ENCODE results near the gene ZBTB11. TPM values are rescaled to one million over a fixed set of nuclear protein-coding genes. Genes with fewer than 3 reads are reported as not detected.

ZBTB11 gene
- total and polyA plus RNA-seq, 2 of the 13 experiments (the other 11 are each of a cell fraction or from before 2014, with no cell fraction given) = 5.9 to 18.1 TPM

GRCh38 chr3:101718455-101718854 is 41.5 kb upstream of the ZBTB11 start:
- no peak for ATAC-seq
- Histone ChIP-seq H4K20me1 (ENCODE audit: insufficient read depth, low read length) (no peaks in the 10 kb centered on the region), H3K27me3 (ENCODE audit: control insufficient read depth in 1 of 2, insufficient read depth in 2 of 2, low read length in 2 of 2) (no peaks in the 10 kb centered on the region), H3K4me1 (ENCODE audit: insufficient read depth, low read length) (peaks cover 32% of the 10 kb centered on the region), H3K9me3 (ENCODE audit: low read length) (no peaks in the 10 kb centered on the region), H3K9ac (ENCODE audit: insufficient read depth, low read depth, low read length) (no peak overlapping the region), H2AFZ (ENCODE audit: low read length) (no peak overlapping the region), H3K4me3 (replicated peaks in 1 of 3; ENCODE audit: insufficient read depth in 1 of 3, low read depth in 2 of 3, low read length in 3 of 3) (no peak overlapping the region), H3K36me3 (replicated peaks in 1 of 2; ENCODE audit: control insufficient read depth in 1 of 2, insufficient read depth in 2 of 2, low read length in 2 of 2) (no peaks in the 10 kb centered on the region), H3K79me2 (ENCODE audit: insufficient read depth, low read length) (no peaks in the 10 kb centered on the region), H3K4me2 (ENCODE audit: low read depth, low read length) (no peak overlapping the region), H3K27ac (ENCODE audit: extremely low read length, insufficient read depth, low read length) (no peak overlapping the region)
- FAIRE-seq = no peak
- BruUV-seq (replicated peaks) = no TSS peak
- DNase-seq (ENCODE audit: low spot score) = no peak
- intact Hi-C loops (cut with micrococcal nuclease; ENCODE audit: unreplicated experiment) (no loop called here), in situ Hi-C loops (cut with HindIII; ENCODE audit: extremely low pct_ligation_motif_present, low pct_unique_long_range_greater_than_20kb) (no loop called here)
- no peak for TF ChIP-seq ZNF768 (CRISPR knock-in tag; IDR thresholded peaks at IDR 0.05)
- TF ChIP-seq FOXJ3 (CRISPR knock-in tag; IDR thresholded peaks at IDR 0.05; ENCODE audit: borderline replicate concordance) = no peak
- no peak for TF ChIP-seq BHLHE40 (IDR thresholded peaks at IDR 0.05; ENCODE audit: low read length)
- TF ChIP-seq ZNF253 (CRISPR knock-in tag; IDR thresholded peaks at IDR 0.05; ENCODE audit: borderline replicate concordance) = no peak
- TF ChIP-seq SSRP1 (CRISPR knock-in tag; IDR thresholded peaks at IDR 0.05) = no peak
- TF ChIP-seq ZNF180 (CRISPR knock-in tag; IDR thresholded peaks at IDR 0.05; ENCODE audit: borderline replicate concordance, low read depth) = no peak
- no peak for TF ChIP-seq ZNF790 (CRISPR knock-in tag; IDR thresholded peaks at IDR 0.05; ENCODE audit: borderline replicate concordance)
- TF ChIP-seq DBP (CRISPR knock-in tag; IDR thresholded peaks at IDR 0.05; ENCODE audit: not compliant biosample characterization) = no peak
- no peak for TF ChIP-seq SMC3 (IDR thresholded peaks at IDR 0.05; ENCODE audit: low read length)
- WGBS (ENCODE audit: low lambda C conversion rate) = 6% methylated on average over 1 of the region's 1 CpG
- ChIA-PET CTCF (ENCODE audit: low intra/inter-chr PET ratio, low total read pairs) (no interaction called here), POLR2A (interaction anchor here (2.4 kb wide), 1 partner anchor 33 kb away, joined by 6 read pairs; no protein-coding TSS in a partner anchor)

GRCh38 chr3:101709126-101709525 is 32.2 kb upstream of the ZBTB11 start:
- Histone ChIP-seq H3K4me1 (ENCODE audit: insufficient read depth, low read length) (no peaks in the 10 kb centered on the region), H3K4me2 (ENCODE audit: low read depth, low read length) (no peak overlapping the region), H3K9ac (ENCODE audit: insufficient read depth, low read depth, low read length) (no peak overlapping the region), H3K4me3 (replicated peaks in 1 of 3; ENCODE audit: insufficient read depth in 1 of 3, low read depth in 2 of 3, low read length in 3 of 3) (no peak overlapping the region), H3K27me3 (ENCODE audit: control insufficient read depth in 1 of 2, insufficient read depth in 2 of 2, low read length in 2 of 2) (no peaks in the 10 kb centered on the region), H2AFZ (ENCODE audit: low read length) (no peak overlapping the region), H3K79me2 (ENCODE audit: insufficient read depth, low read length) (no peaks in the 10 kb centered on the region), H3K9me3 (ENCODE audit: low read length) (no peaks in the 10 kb centered on the region), H4K20me1 (ENCODE audit: insufficient read depth, low read length) (no peaks in the 10 kb centered on the region), H3K36me3 (replicated peaks in 1 of 2; ENCODE audit: control insufficient read depth in 1 of 2, insufficient read depth in 2 of 2, low read length in 2 of 2) (no peaks in the 10 kb centered on the region), H3K27ac (ENCODE audit: extremely low read length, insufficient read depth, low read length) (no peak overlapping the region)
- FAIRE-seq (no peak), DNase-seq (ENCODE audit: low spot score) (no peak), ATAC-seq (no peak)
- WGBS (ENCODE audit: low lambda C conversion rate) = 21% methylated on average over 4 of the region's 4 CpGs
- intact Hi-C loops (cut with micrococcal nuclease; ENCODE audit: unreplicated experiment) = no loop called here
- POLR2A ChIA-PET = no interaction called here
- CTCF ChIA-PET (ENCODE audit: low intra/inter-chr PET ratio, low total read pairs) = no interaction called here
- no TSS peak for BruUV-seq (replicated peaks)
- in situ Hi-C loops (cut with HindIII; ENCODE audit: extremely low pct_ligation_motif_present, low pct_unique_long_range_greater_than_20kb) = no loop called here
- no peak for TF ChIP-seq ZNF407 (CRISPR knock-in tag; IDR thresholded peaks at IDR 0.05; ENCODE audit: not compliant biosample characterization)
- no peak for TF ChIP-seq ZNF776 (CRISPR knock-in tag; IDR thresholded peaks at IDR 0.05)

Measured in HepG2 (cell line).